ENCODE results near the gene ANKRD40. TPM values are rescaled to one million over a fixed set of nuclear protein-coding genes. Genes with fewer than 3 reads are reported as not detected.
"Not testable (repeated sequence)": the region's sequence is repeated elsewhere in the genome, so short reads cannot be mapped to it uniquely, and the experiment has no call there.

The ANKRD40 gene
- total RNA-seq, 4 donors from 2014 or later = 18.2 to 24.7 (median 21.4) TPM

- Histone ChIP-seq H3K27ac (peak within 1 kb of the TSS; percentile 93 to 98 (median 96)), H3K27me3 (no peaks in the 10 kb centered on the region), H3K4me1 (peaks cover 0 to 30% (median 13%) of the 10 kb centered on the region in 4 donors), H3K36me3 (no peaks in the 10 kb centered on the region), H3K9me3 (no peaks in the 10 kb centered on the region), H3K4me3 (peak within 1 kb of the TSS; percentile 73 to 96 (median 86))
- TF ChIP-seq CTCF (IDR thresholded peaks at IDR 0.05) (no peak), POLR2A (IDR thresholded peaks at IDR 0.05) (peak; percentile 69 to 81)
- peak; percentile 89 to 97 (median 96) for DNase-seq
Measured at GRCh38 chr17:50719144-50719923, 11.6 kb upstream of the ANKRD40 start, which contains the start of gene LUC7L3. LUC7L3 (plus strand) TSS chr17:50719603; CDS start chr17:50719733, 130 bp downstream.

- Histone ChIP-seq H3K4me1 (no peaks in the 10 kb centered on the region), H3K36me3 (no peaks in the 10 kb centered on the region), H3K4me3 (no peak overlapping the region), H3K27me3 (no peaks in the 10 kb centered on the region), H3K9me3 (no peaks in the 10 kb centered on the region), H3K27ac (no peak overlapping the region)
- no peak for TF ChIP-seq CTCF (IDR thresholded peaks at IDR 0.05)
- no peak for TF ChIP-seq POLR2A (IDR thresholded peaks at IDR 0.05)
- no peak for DNase-seq
Measured at GRCh38 chr17:50715471-50715870, 7.8 kb upstream of the ANKRD40 start.

GRCh38 chr17:50712641-50713040, 4.9 kb upstream of the ANKRD40 start:
- no peak overlapping the region for H3K27ac ChIP-seq
- no peaks in the 10 kb centered on the region for H3K9me3 ChIP-seq
- no peaks in the 10 kb centered on the region for H3K36me3 ChIP-seq
- no peak for TF ChIP-seq POLR2A (IDR thresholded peaks at IDR 0.05)
- no peak for DNase-seq
- H3K4me3 ChIP-seq = no peak overlapping the region
- peaks cover 0 to 15% (median 7%) of the 10 kb centered on the region in 4 donors for H3K4me1 ChIP-seq
- H3K27me3 ChIP-seq = no peaks in the 10 kb centered on the region

- no peak overlapping the region for H3K4me3 ChIP-seq
- no peaks in the 10 kb centered on the region for H3K36me3 ChIP-seq
- H3K27ac ChIP-seq = peak overlapping the region in 1 of 4 donors; percentile 15
- DNase-seq = no peak
- H3K9me3 ChIP-seq = no peaks in the 10 kb centered on the region
- no peaks in the 10 kb centered on the region for H3K27me3 ChIP-seq
- TF ChIP-seq POLR2A (IDR thresholded peaks at IDR 0.05) (no peak), CTCF (IDR thresholded peaks at IDR 0.05) (no peak)
- peaks cover 0 to 15% (median 7%) of the 10 kb centered on the region in 4 donors for H3K4me1 ChIP-seq
Measured at GRCh38 chr17:50710650-50711049, 2.9 kb upstream of the ANKRD40 start.

GRCh38 chr17:50710025-50710424, 2.3 kb upstream of the ANKRD40 start:
- no peaks in the 10 kb centered on the region for H3K27me3 ChIP-seq
- no peak overlapping the region for H3K4me3 ChIP-seq
- peaks cover 0 to 15% (median 7%) of the 10 kb centered on the region in 4 donors for H3K4me1 ChIP-seq
- no peaks in the 10 kb centered on the region for H3K9me3 ChIP-seq
- no peak for TF ChIP-seq POLR2A (IDR thresholded peaks at IDR 0.05)
- H3K27ac ChIP-seq = no peak overlapping the region
- DNase-seq = no peak
- H3K36me3 ChIP-seq = no peaks in the 10 kb centered on the region

- not testable (repeated sequence) for H3K9me3 ChIP-seq, H3K27me3 ChIP-seq, H3K36me3 ChIP-seq, DNase-seq
- Histone ChIP-seq H3K27ac (peak overlapping the region; percentile 89 to 98 (median 93)), H3K4me1 (peaks cover 0 to 17% (median 7%) of the 10 kb centered on the region in 4 donors), H3K4me3 (peak overlapping the region in 1 of 4 donors; percentile 73)
Measured at GRCh38 chr17:50709053-50709452, 1.3 kb upstream of the ANKRD40 start.

Measured in Peyer's patch (tissue), 4 donors.